Stimulated activated CD4-positive, alpha-beta T cell treated with anti-CD3 and anti-CD28 coated beads, TNF-alpha, amount 100 ng/mL, for 24 hours (primary cell): ENCODE results near the gene ENOX1.
"Not testable (repeated sequence)": the region's sequence is repeated elsewhere in the genome, so short reads cannot be mapped to it uniquely, and the experiment has no call there.

Experiments
- DNase-seq, 3 experiments: peaks; one replicate each; pipeline ENCODE4 v3.0.0-alpha.2; 2020; ENCODE audit warnings: low read depth in 3 of 3

Gene ENOX1

GRCh38 chr13:43432958-43433357, 353.8 kb downstream of the ENOX1 start:
- DNase-seq, result no peak

GRCh38 chr13:43431841-43432240, 354.9 kb downstream of the ENOX1 start:
- no peak for DNase-seq

GRCh38 chr13:43431290-43431716, 355.5 kb downstream of the ENOX1 start:
- no peak for DNase-seq

- DNase-seq, result no peak
Measured at GRCh38 chr13:43428545-43429296, 358.1 kb downstream of the ENOX1 start.

GRCh38 chr13:43426355-43426754, 360.4 kb downstream of the ENOX1 start:
- DNase-seq, result no peak

GRCh38 chr13:43425234-43425633, 361.5 kb downstream of the ENOX1 start:
- no peak for DNase-seq

GRCh38 chr13:43424412-43424811, 362.4 kb downstream of the ENOX1 start:
- no peak for DNase-seq

GRCh38 chr13:43422116-43422515, 364.7 kb downstream of the ENOX1 start:
- no peak for DNase-seq

GRCh38 chr13:43416842-43417241, 369.9 kb downstream of the ENOX1 start:
- not testable (repeated sequence) for DNase-seq

- DNase-seq, result not testable (repeated sequence)
Measured at GRCh38 chr13:43416408-43416807, 370.4 kb downstream of the ENOX1 start.

- DNase-seq, result not testable (repeated sequence)
Measured at GRCh38 chr13:43415903-43416391, 370.8 kb downstream of the ENOX1 start.

- no peak for DNase-seq
Measured at GRCh38 chr13:43414111-43414510, 372.7 kb downstream of the ENOX1 start.

GRCh38 chr13:43411741-43412140, 375.0 kb downstream of the ENOX1 start:
- no peak for DNase-seq

GRCh38 chr13:43411211-43411610, 375.6 kb downstream of the ENOX1 start:
- DNase-seq, result no peak

GRCh38 chr13:43408274-43408673, 378.5 kb downstream of the ENOX1 start:
- DNase-seq, result no peak

- no peak for DNase-seq
Measured at GRCh38 chr13:43407023-43407581, 379.7 kb downstream of the ENOX1 start.

GRCh38 chr13:43405457-43405856, 381.3 kb downstream of the ENOX1 start:
- DNase-seq, result no peak

GRCh38 chr13:43402380-43402779, 384.4 kb downstream of the ENOX1 start:
- DNase-seq, result no peak

GRCh38 chr13:43401361-43401760, 385.4 kb downstream of the ENOX1 start:
- DNase-seq, result no peak

GRCh38 chr13:43397111-43397510, 389.7 kb downstream of the ENOX1 start:
- DNase-seq, result no peak

GRCh38 chr13:43391036-43391435, 395.7 kb downstream of the ENOX1 start:
- DNase-seq, result no peak

GRCh38 chr13:43390619-43391018, 396.2 kb downstream of the ENOX1 start:
- no peak for DNase-seq

GRCh38 chr13:43389983-43390382, 396.8 kb downstream of the ENOX1 start:
- DNase-seq, result no peak
